Stimulated activated CD8-positive, alpha-beta memory T cell treated with anti-CD3 and anti-CD28 coated beads, Interleukin-4, amount 100 ng/mL, for 4 hours (primary cell): ENCODE measurements around the gene PPP3CA.
"Not testable (repeated sequence)": the region's sequence is repeated elsewhere in the genome, so short reads cannot be mapped to it uniquely, and the experiment has no call there.

ENCODE experiments used
- DNase-seq, 2 donors: peaks; one replicate each; pipeline ENCODE4 v3.0.0-alpha.2; 2020; ENCODE audit warnings: low read depth in 2 of 2, low spot score in 1 of 2

The PPP3CA gene

DNA sequence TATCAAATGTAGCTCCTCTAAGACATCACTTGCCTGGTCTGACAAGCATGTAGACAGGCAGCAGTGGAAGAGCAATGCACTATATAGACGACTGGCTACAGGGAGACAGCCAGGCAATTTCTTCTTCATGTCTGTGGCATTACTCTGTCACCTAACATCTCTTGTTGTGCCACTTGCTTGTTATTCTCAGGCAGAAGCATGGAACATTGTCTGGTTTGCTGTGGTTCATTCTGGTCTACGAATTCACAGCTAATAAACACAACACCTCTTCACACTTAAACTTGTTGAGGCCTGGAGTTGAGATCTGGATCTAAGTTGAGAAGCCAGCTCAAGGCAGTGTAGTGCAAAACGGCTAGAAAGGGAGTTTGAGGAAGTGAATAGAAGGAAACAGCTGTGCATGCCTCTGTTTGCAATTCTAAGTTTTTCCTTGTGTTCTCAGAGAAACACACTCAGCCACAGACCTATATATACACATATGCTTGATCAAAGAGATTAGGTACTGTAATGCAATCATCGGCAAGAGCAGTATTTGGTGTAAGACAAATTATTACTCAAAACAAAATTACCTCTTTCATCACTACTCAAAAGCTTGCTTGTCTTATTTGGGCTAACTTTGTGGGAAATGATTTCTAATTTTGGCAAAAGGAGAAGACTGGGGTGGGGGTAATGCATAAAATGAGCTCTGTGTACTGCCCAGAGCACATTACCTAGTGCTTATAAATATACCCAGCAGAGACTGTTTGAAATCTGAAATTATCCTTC lies 243.8 kb downstream of the PPP3CA start:
- DNase-seq: no peak

DNA sequence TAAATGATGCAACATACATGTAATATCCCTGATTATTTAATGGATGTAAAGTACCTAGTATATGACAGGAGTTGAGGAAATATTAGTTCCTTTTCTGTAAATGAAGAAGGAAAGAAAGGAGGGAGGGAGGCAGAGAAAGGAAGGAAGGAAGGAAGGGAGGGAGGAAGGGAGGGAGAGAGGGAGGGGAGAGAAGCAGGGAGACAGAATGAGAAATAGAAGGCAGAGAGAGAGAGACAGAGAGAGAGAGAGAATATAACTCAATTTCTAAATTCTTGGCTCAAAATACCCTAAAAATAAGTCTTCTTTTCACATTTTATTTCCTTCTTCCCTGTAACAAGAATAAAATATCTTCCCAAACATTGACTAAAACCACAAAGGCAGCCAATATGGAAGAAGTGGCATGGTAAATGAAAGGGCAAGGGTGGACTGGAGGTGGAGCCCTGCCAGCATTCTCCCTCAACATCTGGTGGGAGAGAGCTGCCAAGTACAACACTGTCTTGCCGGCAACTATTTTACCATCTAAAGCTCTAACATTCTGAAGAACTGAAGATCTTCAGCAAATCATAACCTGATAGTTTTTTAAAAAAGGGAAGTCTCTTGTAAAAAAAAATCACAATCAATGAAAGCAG lies 245.1 kb downstream of the PPP3CA start:
- no peak for DNase-seq

DNA sequence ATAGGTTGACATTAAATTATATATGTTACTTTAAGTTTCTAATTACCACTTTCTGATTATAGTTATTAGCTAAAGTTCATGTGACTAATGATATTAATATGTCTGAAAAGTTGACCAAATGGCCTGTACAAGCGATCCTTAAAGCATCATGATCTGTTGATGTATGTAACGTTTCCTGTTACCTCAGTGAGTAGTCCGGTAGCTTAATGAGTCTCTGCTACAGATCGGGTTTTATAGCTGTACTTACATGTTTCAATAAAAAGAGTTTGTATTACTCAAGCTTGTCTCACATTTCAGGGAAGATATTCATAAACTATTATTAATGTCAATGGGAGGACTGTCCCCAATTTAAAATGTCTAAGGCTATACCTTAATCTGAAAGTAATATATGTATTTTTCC lies 246.3 kb downstream of the PPP3CA start:
- no peak for DNase-seq

DNA sequence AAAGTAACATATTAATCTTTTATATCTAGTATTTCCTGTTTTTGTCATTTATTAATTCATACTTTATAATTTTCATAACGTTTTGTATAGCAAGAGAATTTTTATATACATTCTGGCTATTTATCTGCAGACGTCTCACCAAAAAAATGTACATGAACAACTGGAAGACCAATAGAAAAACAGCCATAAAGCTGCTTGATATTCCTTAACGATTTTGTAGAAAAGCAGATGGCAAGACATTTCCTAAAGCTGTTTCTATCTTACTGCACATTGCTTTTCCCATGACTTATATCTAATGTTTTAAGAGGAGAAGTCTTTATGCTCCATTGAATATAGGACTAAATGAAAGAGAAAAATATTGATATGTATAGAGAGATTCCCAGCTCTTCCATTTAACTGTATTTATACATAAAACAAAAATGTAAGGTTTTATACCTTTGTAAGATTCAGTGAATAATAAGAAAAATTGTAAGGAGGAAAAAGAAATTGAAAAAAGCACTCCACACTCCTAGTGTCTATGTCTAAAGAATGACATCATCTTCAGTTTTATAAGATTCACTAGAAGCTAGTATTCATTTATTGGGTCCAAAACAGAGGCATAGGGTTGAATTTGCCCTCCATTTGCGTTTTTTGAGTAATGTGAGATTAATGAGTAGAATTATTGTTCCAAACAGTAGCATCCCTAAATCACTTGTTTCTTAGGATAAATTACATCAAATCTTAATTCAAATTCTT lies 248.5 kb downstream of the PPP3CA start:
- DNase-seq: no peak

DNA sequence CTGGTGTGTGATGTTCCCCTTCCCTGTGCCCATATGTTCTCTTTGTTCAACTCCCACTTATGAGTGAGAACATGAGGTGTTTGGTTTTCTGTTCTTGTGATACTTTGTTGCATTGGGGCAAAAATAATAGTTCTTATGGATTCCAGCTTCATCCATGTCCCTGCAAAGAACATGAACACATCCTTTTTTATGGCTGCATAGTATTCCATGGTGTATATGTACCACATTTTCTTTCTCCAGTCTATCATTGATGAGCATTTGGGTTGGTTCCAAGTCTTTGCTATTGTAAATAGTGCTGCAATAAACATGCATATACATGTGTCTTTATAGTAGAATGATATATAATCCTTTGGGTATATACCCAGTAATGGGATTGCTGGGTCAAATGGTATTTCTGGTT lies 254.7 kb downstream of the PPP3CA start:
- not testable (repeated sequence) for DNase-seq

DNA sequence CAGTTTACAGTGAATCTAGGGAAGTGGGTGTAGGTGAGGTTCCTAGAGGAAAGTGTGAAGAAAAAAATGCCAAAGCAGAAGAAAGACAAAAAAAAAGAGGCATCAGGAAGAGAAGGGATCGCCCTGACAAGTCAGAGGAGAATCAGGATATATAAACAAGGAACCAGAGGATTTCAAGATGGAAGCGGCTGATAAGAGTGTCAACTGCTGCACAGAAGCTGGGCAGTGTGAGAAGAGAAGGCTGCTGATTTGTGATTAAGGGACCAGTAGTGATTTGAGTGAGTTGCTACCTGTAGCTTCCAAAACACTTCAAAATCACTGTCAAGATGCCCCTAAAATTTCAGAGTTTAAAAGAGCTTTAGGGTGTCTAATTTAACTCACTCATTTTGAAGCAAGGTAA lies 258.2 kb downstream of the PPP3CA start:
- no peak for DNase-seq

DNA sequence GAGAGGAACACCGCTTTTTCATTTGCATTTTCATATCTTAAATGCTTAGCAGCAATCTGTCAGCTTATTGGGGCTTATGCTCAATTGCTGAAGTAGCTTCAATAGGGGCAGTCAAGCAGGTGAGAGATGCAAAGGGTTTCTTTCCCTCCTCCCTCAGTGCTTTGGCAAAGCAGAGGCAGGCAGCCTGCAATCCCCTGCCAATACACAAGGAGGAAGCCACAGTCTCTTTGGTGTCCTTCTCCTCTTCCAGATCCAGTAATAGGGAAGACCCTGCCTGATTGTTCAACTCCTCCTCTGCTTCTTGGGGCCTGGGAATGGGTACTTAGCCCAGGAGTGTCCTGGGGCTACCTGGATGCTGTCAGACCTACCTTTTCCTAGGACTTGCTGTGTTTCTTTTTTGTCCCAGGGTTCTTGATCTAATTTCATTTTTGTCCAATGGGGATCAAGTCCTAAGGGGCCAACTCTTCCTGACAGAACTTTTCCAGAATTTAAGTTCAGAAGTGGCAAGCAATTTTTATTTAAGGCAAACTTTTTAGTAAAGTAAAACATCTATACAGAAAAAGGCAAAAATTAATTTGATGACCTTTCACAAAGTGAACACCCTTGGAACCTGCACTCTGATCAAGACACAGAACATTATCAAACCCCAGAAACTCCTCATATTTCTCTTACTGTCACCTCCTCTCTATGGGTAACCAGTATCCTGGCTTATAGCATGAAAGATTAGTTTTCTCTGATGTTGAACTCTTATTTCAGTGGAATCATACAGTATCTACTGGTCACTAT lies 260.3 kb downstream of the PPP3CA start:
- no peak for DNase-seq

DNA sequence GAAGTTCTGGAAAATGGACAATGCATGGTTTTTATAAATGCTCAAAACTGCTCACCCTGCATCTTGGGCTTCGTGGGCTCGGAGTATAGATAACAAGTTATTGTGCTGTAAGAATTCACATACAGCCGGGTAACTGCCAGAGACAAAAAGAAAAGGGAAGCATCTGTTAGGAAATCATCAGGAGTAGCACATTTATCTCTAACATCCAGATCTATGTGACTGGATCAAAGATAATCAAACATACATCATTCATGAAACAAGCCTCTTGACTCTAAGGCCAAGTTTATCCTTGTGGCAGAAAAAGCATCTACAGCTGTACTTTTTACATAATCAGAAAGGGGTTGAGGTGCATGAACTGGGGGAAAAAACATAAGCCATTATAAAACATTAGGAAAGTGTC lies 264.2 kb downstream of the PPP3CA start:
- no peak for DNase-seq

DNA sequence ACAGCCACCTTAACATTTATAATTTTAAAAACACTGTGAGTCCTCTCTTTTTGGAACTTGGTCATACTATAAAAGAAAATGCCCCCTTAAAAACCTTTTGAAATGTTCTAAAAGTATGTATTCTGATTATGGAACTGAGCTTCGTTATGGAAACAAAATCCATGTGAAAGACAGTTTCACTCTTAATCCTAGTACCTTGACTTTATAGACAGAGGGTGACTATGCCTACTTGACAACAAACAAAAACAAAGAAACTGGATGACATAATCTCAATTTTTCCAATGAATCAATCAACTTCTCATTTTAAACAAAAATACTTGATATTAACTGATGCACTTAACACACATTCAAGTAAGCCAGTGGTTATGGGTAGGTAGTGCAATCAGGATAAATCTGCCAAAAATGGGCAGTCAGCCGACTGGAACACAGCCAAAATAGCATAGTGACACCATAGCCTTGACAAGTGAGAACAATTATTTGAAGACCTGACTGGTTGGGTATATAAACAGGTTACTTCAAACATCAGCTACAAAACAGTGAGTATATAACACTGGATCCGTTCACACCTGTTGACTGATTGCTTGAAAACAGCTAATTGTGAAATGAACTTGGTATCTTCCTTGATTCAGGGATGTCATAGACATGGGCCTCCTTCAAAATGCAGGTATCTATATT lies 265.5 kb downstream of the PPP3CA start:
- no peak for DNase-seq

DNA sequence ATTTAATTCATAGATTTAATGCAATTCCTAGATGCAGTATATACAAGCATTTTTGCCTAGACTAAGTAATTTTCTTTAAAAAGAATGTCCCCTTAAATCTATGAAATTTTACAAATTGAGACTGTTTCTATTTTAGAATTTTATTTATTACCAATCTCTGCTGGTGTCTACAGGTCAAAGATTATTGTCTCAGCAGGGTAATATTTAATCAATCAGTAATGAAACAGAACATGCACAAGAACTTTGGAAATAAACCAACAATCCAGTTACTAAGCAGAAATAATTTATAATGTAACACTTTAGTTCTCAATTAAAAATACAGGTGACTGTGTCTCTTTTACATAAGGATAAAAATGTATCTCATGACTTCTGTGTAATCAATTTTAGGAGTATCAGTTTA lies 266.2 kb downstream of the PPP3CA start:
- DNase-seq: no peak

DNA sequence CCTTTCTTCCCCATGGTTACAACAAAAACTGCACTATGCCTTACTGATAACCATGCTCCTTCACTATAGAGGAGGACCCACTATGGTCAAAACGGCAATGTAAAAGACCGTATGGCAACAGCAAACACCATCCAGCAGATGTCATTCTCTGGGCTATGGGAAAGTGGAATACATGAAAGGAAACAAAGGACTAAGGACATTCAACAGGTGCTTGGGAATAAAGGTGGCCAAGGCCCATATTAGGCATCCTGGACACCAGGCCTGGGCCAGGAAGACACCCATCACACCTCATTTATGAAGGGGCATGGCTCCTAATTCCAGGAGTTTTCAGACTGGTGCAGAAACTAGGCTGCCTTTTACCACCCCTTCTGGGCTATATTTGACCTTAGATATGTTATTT lies 268.4 kb downstream of the PPP3CA start:
- DNase-seq: no peak

DNA sequence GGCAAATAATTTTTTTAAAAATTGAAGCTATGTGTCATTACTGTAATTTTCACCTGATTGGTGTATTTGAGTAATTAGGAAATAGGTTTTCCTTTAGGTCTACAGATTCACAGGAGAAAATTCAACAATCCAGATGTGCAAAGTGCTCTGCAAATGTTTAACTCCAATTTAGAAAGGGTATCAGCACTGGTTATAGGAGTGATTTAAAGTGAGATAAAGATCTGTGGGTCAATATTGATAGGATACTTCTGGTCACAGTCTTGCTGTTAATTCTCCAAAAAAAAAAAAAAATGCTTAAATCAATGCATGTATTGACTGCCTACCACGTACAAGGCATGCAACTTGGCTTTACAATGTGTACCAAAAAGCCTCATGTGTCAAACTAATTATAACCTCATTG lies 271.3 kb downstream of the PPP3CA start:
- no peak for DNase-seq

DNA sequence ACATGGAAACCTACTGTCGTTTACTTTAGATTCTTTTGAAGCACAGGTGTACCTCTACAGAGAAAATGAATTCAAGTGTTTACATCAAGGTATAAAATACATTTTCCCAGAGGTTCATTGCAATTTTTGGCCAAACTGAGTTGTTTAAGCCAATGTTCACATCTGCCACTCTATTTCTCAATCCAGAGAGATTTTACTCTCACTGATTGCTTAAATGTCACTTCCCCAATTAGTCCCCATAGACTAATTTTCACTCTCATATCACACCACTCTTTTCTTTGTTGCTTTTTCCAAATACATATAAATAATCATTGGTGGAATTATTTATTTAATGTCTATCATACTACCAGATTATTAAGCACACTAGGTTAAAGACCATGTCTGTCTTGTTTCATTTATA lies 271.8 kb downstream of the PPP3CA start:
- DNase-seq: no peak

DNA sequence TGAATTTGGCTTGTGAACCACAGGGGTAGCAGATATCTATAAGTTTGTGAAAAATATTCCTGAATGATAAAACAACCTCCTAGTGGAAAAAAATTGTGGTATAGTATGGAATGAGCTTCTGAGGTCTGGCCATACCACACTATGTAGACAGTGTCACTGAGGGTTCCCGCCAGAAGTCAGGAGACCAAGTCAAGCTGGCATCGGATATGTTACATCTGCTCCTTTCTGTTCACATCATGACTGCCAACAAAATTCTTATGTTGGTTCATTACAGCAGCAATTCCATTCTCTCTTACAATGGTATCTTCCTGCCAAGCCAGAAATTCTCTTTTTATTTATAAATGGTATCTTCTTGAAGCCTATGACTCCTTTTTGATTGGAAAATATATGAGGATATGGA lies 273.0 kb downstream of the PPP3CA start:
- DNase-seq: no peak

DNA sequence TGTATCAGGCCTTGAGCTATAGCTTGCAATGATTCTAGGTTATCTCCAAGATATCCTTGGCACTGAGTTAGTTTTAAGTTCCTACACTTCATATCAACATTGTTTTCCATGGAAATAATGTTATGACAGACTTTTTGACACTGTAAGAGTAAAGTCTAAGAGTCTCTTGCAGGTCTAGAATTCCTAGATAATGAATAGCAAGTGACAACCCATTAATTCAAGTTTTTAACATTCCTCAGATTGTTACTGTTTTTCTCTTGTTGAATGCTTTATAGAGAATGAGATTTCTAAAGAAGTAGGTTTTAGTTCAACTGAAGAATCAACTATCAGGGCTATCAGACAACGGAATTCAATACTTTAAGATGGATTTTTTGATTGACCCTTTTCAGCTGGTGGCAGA lies 276.1 kb downstream of the PPP3CA start:
- DNase-seq: no peak

DNA sequence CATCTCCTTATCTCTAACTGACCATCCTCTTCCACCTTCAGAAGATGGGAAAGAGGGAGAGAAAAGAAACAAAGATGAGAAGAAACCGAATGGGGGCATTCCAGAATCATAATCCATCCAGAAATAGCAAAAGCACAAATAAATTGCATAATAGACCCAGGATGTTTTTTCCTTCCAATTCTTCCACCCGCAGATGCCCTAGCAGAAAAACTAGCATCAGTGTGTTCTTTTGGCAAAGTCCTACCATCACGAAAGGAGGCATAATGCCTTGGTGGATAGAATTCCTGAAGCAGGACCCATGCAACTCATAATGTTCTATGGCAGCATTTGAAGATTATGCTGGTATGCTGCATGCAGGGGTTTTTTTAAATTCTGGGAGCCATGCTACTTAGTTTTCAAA lies 279.2 kb downstream of the PPP3CA start:
- no peak for DNase-seq

DNA sequence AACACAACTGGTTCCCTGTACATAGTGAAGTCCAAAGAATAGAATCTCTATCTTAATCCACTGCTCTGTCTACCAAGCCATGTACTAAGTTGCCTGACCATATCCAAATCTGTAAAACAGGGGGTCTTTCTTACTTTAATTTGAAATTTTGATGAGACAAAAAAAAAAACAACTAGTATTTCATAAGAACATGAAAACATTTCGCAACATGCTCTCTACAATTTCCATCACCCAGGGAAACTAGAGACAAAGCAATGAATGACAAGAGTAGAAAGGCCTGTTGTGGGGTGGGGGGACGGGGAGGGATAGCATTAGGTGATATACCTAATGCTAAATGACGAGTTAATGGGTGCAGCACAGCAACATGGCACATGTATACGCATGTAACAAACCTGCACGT lies 279.9 kb downstream of the PPP3CA start:
- no peak for DNase-seq

DNA sequence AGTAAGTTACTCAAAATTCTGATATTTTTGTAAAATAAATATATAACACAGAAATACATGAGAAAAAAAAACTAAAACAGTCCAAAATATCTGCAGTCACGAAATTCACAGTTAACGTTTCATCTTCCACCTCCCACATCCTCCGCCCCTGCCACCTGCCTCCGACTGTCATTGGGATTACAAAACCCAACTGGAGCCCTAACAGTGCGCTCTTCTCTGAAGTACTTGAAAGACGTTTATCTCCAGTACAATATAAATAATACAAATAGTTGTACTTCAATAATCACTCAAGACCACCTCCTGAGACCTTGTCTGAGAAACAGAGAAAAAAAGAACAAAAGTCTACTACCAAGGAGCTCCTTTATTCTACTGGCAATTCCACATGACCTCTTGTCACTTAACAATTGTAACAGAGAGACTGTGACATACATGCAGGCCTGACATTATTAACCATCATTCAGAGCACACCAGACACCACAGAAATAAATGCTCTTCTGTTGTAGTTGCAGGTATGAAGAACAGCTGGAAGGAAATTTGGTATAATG lies 280.6 kb downstream of the PPP3CA start:
- DNase-seq: no peak

DNA sequence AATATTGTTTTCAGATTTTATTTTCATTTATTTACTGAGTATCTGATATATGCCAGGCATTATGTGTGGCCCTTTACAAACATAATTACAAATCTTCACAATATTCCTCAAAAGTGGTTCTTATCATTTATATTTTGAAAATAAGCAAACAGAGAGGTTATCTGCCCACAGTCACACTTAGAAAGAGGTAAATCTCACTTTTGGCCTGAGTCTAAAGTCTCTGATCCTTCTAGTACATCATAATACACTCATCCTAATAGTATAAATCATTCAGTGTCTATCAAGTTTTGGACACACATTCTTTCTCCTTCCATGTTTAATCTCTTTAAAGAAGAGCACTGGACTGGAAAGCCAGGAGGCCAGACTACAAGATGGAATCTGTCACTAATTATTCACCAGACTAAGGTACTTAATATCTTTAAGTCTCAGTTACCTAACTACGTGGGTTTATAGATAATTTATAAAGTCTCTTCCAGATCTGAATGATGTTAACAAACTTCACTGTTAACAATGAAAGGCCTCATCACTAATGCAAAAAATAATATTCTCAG lies 281.3 kb downstream of the PPP3CA start:
- DNase-seq: no peak

DNA sequence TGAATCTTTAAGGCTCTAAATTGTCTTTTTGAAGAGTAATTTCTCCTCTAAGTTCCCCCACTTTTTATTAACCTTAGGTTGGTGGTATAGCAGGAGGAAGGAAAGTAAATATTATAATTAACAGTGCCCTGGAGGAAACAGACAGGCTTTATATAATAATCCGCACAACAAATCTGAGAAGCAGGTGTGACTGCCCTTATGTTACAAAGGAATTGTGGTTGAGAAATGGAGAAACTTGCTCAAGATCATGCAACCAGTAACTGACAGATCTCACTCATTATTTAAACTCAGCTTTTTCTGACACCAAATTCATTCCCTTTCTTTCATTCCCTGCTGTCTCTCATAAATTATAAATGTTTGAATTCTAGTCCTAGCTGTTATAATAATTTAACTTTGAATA lies 282.0 kb downstream of the PPP3CA start:
- no peak for DNase-seq
